CD4-positive, alpha-beta T cell treated with Interleukin-6 for 4 hours (primary cell): ENCODE data around the gene BMP8B.

Experiments used
- DNase-seq: peaks from one replicate; pipeline ENCODE4 v3.0.0-alpha.2; 2020; ENCODE audit warnings: mixed read lengths

BMP8B gene

GRCh38 chr1:39755965-39756659 is 32.6 kb downstream of the BMP8B start:
- DNase-seq: no peak

GRCh38 chr1:39754906-39755504 is 33.7 kb downstream of the BMP8B start:
- no peak for DNase-seq

- no peak for DNase-seq
These were observed 34.6 kb downstream of the BMP8B start for GRCh38 chr1:39754026-39754570.

- no peak for DNase-seq
These were observed 35.3 kb downstream of the BMP8B start for GRCh38 chr1:39753132-39754025.

GRCh38 chr1:39752703-39753102 is 36.0 kb downstream of the BMP8B start:
- DNase-seq: no peak

- no peak for DNase-seq
These were observed 37.1 kb downstream of the BMP8B start for GRCh38 chr1:39751595-39751994.

GRCh38 chr1:39745016-39745670 is 43.5 kb downstream of the BMP8B start:
- no peak for DNase-seq

GRCh38 chr1:39738622-39739366 is 49.9 kb downstream of the BMP8B start, which contains the start of gene PPIE:
TSS of gene PPIE (plus strand) at chr1:39738882. CDS start at chr1:39738901, 19 bp downstream.
- peak; percentile 98 for DNase-seq

GRCh38 chr1:39737546-39738169 is 51.0 kb downstream of the BMP8B start:
- no peak for DNase-seq

GRCh38 chr1:39735731-39736130 is 52.9 kb downstream of the BMP8B start:
- DNase-seq: no peak

GRCh38 chr1:39733161-39733560 is 55.5 kb downstream of the BMP8B start:
- no peak for DNase-seq

GRCh38 chr1:39732730-39733129 is 55.9 kb downstream of the BMP8B start:
- no peak for DNase-seq

GRCh38 chr1:39729842-39730241 is 58.8 kb downstream of the BMP8B start:
- DNase-seq: no peak

GRCh38 chr1:39729030-39729429 is 59.6 kb downstream of the BMP8B start:
- no peak for DNase-seq

- DNase-seq: no peak
These were observed 60.7 kb downstream of the BMP8B start for GRCh38 chr1:39727932-39728317.

- no peak for DNase-seq
These were observed 61.3 kb downstream of the BMP8B start for GRCh38 chr1:39727221-39727931.

GRCh38 chr1:39726600-39726999 is 62.1 kb downstream of the BMP8B start:
- no peak for DNase-seq

- no peak for DNase-seq
These were observed 66.2 kb downstream of the BMP8B start for GRCh38 chr1:39722495-39722894.

GRCh38 chr1:39721664-39722063 is 67.0 kb downstream of the BMP8B start:
- no peak for DNase-seq

- DNase-seq: peak; percentile 10
These were observed 68.3 kb downstream of the BMP8B start for GRCh38 chr1:39720094-39720999.
